Neutrophil (primary cell): Measurements from ENCODE around the gene FGFBP1.
A peak's percentile ranks its signal among the peaks of the same experiment; 100 is the strongest.

Experiments used
- H3K27ac ChIP-seq: fragments of 200-600 bp; sonication (generic); 2 replicates; pipeline ENCODE4 v1.5.1; 2016; ENCODE audit warnings: mild to moderate bottlenecking, moderate library complexity
- H3K27me3 ChIP-seq: fragments of 200-600 bp; sonication (generic); 2 replicates; pipeline ENCODE4 v1.6.0; 2016; ENCODE audit warnings: mild to moderate bottlenecking
- H3K36me3 ChIP-seq: fragments of 200-600 bp; sonication (generic); 2 replicates; pipeline ENCODE4 v1.5.1; 2017
- H3K4me1 ChIP-seq, 2 experiments: fragments of 200-600 bp in 1 of 2; sonication (generic) in 1 of 2; 1 replicate in 1 of 2; 2 replicates in 1 of 2; pipeline versions ENCODE4 v1.5.1 to v1.6.1; 2013 to 2016; ENCODE audit warnings: low read depth in 1 of 2, low read length in 1 of 2, mild to moderate bottlenecking in 1 of 2, moderate library complexity in 1 of 2; ENCODE audit not compliant: control insufficient read depth in 1 of 2, insufficient read depth in 1 of 2
- H3K4me3 ChIP-seq, 2 experiments: fragments of 200-600 bp in 1 of 2; sonication (generic) in 1 of 2; 1 replicate in 1 of 2; 2 replicates in 1 of 2; pipeline ENCODE4 v1.5.1; 2013 to 2016; ENCODE audit warnings: low read depth in 1 of 2, low read length in 1 of 2, mild to moderate bottlenecking in 1 of 2, moderate library complexity in 1 of 2
- H3K9me3 ChIP-seq: fragments of 200-600 bp; sonication (generic); 2 replicates; pipeline ENCODE4 v1.5.1; 2016
- TF ChIP-seq, protein P1 (sequence below): fragments of 200-600 bp; sonication (generic); IDR thresholded peaks from 2 replicates; pipeline ENCODE4 v1.5.1; 2016; ENCODE audit warnings: antibody characterized with exemption

Gene FGFBP1

GRCh38 chr4:15912236-15912635 lies 26.3 kb downstream of the FGFBP1 start:
- Histone ChIP-seq H3K27me3 (no peaks in the 10 kb centered on the region), H3K27ac (no peak overlapping the region), H3K9me3 (no peaks in the 10 kb centered on the region), H3K4me3 (no peak overlapping the region), H3K4me1 (peaks cover 0 to under 1% of the 10 kb centered on the region in 2 experiments), H3K36me3 (no peaks in the 10 kb centered on the region)
- TF ChIP-seq, protein P1, sequence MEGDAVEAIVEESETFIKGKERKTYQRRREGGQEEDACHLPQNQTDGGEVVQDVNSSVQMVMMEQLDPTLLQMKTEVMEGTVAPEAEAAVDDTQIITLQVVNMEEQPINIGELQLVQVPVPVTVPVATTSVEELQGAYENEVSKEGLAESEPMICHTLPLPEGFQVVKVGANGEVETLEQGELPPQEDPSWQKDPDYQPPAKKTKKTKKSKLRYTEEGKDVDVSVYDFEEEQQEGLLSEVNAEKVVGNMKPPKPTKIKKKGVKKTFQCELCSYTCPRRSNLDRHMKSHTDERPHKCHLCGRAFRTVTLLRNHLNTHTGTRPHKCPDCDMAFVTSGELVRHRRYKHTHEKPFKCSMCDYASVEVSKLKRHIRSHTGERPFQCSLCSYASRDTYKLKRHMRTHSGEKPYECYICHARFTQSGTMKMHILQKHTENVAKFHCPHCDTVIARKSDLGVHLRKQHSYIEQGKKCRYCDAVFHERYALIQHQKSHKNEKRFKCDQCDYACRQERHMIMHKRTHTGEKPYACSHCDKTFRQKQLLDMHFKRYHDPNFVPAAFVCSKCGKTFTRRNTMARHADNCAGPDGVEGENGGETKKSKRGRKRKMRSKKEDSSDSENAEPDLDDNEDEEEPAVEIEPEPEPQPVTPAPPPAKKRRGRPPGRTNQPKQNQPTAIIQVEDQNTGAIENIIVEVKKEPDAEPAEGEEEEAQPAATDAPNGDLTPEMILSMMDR, result no peak

- Histone ChIP-seq H3K27ac (no peak overlapping the region), H3K4me3 (no peak overlapping the region), H3K36me3 (no peaks in the 10 kb centered on the region), H3K4me1 (peaks cover 17 to 19% of the 10 kb centered on the region in 2 experiments), H3K9me3 (no peaks in the 10 kb centered on the region), H3K27me3 (no peaks in the 10 kb centered on the region)
- TF ChIP-seq, protein P1, result no peak
Measured at GRCh38 chr4:15910155-15910940, 28.2 kb downstream of the FGFBP1 start.

DNA sequence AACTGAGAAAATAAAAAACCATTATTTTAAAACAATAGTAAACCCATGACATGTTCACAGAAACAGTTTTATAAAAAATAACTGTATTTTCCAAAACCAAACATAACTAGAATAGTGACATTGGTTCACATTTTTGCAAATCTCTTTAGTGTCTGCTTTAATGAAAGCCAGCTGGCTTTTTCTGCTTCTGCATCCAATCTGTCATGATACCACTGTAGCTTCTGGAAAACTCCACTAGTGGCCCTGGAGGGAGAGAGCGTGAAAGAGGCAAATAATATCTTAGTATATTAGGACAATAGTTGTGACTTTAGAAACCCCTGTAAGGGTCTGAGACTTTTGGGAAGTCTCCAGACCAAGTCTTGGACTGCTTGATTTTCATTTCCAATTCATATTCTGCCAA lies 31.1 kb downstream of the FGFBP1 start:
- Histone ChIP-seq H3K36me3 (no peaks in the 10 kb centered on the region), H3K27ac (peak overlapping the region; percentile 94), H3K4me3 (no peak overlapping the region)

GRCh38 chr4:15906020-15906443 lies 32.5 kb downstream of the FGFBP1 start:
- Histone ChIP-seq H3K36me3 (no peaks in the 10 kb centered on the region), H3K27me3 (no peaks in the 10 kb centered on the region), H3K27ac (peak overlapping the region; percentile 94), H3K4me1 (peaks cover 60 to 62% of the 10 kb centered on the region in 2 experiments), H3K9me3 (no peaks in the 10 kb centered on the region), H3K4me3 (peak overlapping the region in 1 of 2 experiments; percentile 31)
- TF ChIP-seq, protein P1, result no peak

More for the DNA sequence above, 31.1 kb downstream of the FGFBP1 start:
- no peaks in the 10 kb centered on the region for H3K27me3 ChIP-seq
- H3K4me1 ChIP-seq, result peaks cover 46 to 49% of the 10 kb centered on the region in 2 experiments
- no peaks in the 10 kb centered on the region for H3K9me3 ChIP-seq
- TF ChIP-seq, protein P1, result no peak

DNA sequence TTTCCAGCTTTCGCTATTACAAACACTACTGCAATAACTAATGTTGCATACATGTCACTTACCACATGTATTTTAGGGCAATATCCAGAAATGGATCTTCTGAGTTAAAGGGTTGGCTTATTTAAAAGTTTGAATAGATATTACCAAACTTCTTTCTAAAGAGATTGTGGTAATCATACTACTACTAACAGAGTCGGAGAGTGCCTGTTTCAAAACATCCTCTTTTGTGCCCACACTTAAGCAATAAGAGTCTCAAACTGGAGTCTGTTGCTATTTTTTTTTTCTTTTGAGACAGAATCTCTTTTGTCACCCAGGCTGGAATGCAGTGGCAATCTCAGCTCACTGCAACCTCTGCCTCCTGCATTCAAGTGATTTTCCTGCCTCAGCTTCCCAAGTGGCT lies 35.8 kb downstream of the FGFBP1 start:
- Histone ChIP-seq H3K27me3 (no peaks in the 10 kb centered on the region), H3K4me1 (peaks cover 72 to 84% of the 10 kb centered on the region in 2 experiments), H3K36me3 (no peaks in the 10 kb centered on the region), H3K4me3 (peak overlapping the region; percentile 19 to 44), H3K9me3 (no peaks in the 10 kb centered on the region), H3K27ac (peak overlapping the region; percentile 94)
- TF ChIP-seq, protein P1, result no peak
